Stimulated activated CD4-positive, alpha-beta T cell treated with anti-CD3 and anti-CD28 coated beads, Interleukin-15, amount 100 ng/mL, for 48 hours (primary cell): ENCODE results near the gene PEBP1.
"Not testable (repeated sequence)": the region's sequence is repeated elsewhere in the genome, so short reads cannot be mapped to it uniquely, and the experiment has no call there.

Experiments
- DNase-seq, 2 donors: peaks; one replicate each; pipeline ENCODE4 v3.0.0-alpha.2; 2020; ENCODE audit warnings: low read depth in 2 of 2

PEBP1 gene

DNA sequence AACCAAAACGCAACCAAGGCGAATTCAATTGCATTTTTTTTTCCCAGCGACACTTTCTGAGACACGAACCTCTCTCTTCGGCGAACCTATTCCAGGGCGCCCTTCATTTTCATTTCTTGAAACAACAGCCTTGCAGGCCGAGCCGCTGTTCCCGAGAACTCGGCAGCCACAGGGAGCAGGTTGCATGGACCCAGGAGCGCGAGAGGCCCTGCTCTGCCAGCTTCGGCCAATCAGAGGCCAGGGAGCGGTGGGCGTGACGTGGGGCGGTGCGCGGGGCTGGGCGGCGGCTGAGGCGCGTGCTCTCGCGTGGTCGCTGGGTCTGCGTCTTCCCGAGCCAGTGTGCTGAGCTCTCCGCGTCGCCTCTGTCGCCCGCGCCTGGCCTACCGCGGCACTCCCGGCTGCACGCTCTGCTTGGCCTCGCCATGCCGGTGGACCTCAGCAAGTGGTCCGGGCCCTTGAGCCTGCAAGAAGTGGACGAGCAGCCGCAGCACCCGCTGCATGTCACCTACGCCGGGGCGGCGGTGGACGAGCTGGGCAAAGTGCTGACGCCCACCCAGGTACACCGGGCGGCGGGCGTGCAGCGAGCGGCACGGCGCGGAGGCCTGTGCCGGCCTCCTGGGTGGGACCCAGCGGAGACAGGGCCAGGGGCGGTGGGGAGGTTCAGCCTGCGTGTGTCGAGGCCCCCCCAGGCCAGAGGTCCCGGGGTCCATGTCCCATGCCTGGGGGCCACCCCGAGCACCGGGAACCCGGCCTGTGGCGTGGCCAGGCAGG lies at the start of gene PEBP1:
PEBP1 (plus strand) TSS at position 337 of the 771 bp plus-strand sequence; CDS start at position 423, 86 bp downstream.
- peak; percentile 87 to 94 for DNase-seq

DNA sequence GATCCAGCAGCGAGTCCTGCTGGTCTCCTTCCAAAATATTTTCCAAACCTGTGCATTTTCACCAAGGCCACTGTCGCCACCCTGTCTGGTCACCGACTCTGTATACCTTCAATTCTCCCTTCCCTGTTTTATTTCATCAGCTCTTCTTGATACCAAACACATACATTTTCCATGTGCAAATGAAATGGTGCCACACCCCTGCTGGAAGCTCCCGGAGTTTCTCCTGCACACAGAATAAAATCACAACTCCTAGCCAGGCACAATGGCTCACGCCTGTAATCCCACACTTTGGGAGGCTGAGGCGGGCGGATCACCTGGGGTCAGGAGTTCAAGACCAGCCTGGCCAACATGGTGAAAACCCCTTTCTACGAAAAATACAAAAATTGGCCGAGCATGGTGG lies 46.1 kb upstream of the PEBP1 start:
- DNase-seq = no peak

DNA sequence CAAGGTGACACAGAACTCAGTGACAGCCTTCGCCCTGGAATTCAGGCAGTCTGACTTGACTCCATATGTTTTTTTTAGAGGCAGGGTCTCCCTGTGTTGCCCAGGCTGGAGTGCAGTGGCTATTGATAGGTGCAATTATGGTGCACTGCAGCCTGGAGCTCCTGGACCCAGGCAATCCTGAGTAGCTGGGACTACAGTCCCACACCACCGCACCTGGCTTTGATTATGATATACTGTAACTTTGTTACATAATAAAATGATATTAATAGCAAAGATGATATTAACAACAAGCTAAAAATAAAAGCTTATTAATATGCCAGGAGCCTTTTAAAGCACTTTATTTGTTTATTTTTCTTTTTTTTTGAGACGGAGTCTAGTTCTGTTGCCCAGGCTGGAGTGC lies 41.9 kb upstream of the PEBP1 start:
- DNase-seq = no peak

DNA sequence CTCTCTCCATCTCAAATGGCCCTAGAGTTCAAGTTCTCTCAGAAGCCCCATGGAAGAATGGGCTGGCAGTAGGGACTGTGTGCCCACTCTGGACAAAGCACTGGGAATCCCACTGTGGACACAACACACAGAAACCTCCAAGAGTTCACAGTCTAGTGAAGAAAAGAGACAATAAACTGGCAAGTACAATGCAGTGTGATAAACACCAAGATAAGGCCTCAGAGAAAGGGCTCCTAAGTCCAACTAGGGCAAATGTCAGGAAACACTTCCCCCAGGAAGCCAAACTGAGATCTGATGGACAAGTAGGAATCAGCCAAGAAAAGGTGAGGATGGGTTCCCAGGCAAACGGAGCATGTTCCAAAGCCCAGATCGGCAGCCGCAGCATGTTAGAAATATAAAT lies 37.5 kb upstream of the PEBP1 start:
- DNase-seq = no peak

DNA sequence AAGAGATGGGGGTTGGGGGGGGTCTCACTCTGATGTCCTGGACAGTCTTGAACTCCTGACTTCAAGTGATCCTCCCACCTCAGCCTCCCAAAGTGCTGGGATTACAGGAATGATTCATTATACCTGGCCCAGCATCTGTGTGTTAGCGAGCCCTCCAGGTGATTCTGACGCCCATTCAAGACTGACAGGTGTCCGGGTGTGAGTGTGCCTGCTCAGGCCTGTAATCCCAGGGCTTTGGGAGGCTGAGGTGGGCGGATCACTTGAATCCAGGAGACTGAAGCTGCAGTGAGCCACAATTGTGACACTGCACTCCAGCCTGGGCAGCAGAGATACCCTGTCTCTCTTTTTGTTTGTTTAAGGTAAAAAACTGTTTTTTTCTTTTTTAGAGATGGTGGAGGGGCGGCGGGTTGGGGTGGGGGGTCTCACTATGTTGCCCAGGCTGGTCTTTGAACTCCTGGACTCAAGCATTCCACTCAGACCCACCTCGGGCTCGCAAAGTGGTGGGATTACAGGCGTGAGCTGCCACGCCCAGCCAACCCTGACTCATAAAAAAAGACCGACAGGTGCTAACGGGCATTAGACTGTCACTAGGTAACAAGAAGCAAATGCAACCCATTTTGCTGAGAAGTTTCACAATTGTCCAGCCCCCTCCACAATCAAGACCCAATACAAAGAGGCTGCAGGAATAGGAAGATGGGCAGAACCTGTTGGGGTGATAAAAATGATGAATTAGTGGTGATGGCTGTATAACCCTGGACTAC lies 36.8 kb upstream of the PEBP1 start:
- DNase-seq = no peak

DNA sequence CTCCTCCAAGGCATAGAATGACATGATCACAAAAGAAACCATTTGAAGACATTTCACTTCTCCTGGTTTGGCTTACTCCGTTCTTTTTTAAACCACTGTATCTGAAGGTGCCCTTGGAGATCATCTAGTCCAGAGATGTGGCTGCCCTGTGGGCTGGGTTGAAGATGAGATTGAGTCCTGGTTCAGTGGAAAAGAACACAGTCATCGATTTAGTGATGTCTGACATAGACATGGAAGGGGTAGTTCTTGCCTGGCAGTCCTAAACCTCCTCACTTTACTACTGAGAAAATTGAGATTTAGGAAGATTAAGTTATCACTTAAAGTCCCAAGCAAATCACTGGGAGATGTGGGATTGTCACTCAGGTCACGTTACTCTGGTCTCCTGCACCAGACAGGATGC lies 34.9 kb upstream of the PEBP1 start:
- no peak for DNase-seq

DNA sequence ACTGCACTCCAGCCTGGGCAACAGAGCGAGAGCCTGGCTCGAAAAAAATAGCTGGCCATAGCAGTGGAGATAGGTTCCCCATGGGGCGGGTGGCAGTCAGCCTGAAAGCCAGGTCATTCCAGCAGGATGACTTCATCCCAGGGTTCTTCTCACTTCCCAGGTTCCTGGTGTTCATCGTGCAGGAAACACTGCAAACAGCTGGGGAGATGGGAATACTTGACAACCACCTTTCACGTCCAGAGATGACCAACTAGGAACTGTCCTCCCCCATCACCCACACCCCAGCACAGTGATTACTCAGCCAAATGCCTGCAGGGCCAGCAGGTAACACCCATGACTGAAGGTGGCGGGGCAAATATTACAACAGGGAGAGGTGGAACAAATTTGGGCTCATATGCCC lies 33.9 kb upstream of the PEBP1 start:
- DNase-seq = no peak

DNA sequence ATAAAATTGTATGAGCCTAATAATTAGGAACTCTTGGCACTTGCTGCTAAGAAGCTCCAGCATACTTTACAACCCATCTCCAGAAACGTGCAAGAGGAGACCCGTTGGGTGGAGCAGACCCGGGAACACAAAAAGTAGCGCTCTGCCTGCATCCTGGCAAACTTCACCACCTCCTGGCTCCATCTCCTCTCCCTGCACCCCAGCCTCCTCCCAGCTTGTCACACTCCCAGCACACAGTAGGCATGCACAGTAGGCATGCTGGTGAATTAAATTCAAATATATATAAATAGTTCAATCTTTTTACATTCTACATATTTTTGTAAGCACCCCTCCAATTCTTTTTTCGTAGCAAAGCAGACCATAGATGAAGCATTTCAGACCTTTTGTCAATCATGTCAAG lies 33.3 kb upstream of the PEBP1 start:
- DNase-seq = no peak

DNA sequence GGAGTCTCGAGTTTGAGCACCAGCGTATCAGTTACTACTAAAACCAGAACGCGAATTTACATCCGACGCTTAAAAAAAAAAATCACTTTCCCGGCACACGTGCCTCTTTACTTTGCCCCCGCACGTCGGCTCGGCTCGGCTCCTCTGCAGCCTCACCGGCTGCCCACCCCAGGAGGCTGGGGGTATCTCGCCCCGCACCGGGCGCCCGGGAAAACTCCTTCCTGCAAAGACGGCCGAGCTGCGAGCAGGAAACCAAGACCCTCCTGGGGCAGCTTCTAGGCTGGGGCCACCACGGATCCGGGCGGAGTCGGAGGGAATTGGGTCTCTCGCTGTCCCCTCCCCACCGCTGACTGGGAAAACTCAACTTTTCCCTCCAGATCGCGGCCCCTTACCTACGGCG lies 32.7 kb upstream of the PEBP1 start:
- DNase-seq = no peak

DNA sequence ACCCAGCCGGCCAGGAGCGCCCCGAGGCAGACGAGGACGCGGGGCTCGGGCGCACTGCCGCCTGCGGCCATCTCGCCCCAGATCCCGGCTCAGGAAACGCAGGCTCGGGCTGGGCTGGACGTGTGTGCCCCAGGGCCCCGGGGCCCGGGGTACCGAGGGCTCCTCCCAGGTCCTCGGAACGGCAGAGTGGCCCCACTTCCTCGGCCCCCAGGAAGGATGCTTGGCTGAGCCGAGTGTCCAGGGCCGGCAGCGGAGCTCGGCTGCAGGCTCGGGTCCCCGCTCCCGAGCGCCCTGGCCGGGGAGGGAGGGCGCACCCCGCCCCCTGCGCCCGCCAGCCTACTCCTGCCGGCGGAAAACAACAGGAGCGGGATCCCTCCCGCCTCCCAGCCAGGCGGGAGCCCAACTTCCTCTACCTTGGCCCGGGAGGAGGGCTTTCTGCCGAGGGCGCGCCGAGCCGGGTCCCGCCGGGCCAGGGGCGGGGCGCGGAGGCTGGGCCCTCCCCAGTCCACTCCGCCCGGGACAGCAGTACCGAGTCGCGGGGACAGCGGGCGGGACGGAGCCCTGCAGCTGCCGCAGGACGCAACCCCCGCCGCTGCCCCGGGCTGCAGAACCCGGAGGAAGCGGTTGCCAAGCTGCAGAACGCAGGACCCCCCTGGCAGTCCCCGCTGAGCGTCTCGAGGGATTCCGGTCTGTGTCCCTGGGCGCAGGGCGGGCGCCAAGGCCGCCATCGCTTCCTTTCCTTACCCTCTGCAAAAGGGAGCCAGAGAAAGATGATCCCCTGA lies 32.1 kb upstream of the PEBP1 start, which contains the start of gene VSIG10:
VSIG10 (minus strand) TSS at position 411 of the 782 bp plus-strand sequence; CDS start at position 71, 340 bp downstream.
- no peak for DNase-seq

DNA sequence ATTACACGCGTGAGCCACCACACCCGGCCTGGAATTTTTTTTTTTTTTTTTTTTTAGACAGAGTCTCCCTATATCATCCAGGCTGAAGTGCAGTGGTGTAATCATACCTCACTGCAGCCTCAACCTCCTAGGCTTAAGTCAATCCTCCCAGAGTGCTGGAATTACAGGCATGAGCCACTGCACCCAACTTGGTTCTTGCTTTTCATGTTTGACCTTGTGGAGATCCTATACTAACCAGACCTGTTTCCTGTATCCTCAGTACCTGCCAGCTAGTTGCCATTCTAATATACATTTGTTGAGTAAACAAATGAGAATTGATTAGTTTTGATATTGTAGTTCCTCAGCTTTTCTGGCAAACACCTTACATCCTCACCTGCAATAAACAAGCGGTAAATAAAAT lies 28.9 kb upstream of the PEBP1 start:
- no peak for DNase-seq

DNA sequence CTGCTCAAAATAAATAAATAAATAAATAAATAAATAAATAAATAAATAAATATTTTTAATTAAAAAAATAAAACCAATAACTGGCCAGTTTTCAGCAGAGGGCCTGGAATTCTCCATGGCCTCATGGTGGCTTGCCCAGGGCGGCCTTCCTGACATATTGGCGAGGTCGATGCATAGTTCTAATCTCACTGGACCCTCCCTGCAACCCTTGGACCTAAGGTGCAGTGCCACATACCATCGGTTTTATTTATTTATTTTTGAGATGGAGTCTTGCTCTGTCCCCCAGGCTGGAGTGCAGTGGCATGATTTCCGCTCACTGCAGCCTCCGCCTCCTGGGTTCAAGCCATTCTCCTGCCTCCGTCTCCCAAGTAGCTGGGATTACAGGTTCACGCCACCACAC lies 28.2 kb upstream of the PEBP1 start:
- no peak for DNase-seq

DNA sequence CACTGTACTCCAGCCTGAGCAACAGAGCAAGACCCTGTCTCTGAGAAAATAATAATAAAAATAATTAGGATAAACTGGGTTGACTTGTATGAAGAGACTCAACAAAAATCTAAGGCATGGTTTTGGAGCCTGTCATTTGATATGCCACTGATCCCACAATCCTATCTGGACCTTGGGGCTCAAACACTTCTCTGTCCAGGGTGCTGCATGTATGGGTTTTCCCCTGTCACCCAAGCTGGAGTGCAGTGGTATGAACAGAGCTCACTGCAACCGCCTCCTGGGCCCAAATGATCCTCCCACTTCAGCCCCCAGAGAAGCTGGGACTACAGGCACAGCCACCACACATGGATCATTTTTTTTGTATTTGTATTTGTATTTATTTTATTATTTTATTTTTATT lies 26.8 kb upstream of the PEBP1 start:
- no peak for DNase-seq

DNA sequence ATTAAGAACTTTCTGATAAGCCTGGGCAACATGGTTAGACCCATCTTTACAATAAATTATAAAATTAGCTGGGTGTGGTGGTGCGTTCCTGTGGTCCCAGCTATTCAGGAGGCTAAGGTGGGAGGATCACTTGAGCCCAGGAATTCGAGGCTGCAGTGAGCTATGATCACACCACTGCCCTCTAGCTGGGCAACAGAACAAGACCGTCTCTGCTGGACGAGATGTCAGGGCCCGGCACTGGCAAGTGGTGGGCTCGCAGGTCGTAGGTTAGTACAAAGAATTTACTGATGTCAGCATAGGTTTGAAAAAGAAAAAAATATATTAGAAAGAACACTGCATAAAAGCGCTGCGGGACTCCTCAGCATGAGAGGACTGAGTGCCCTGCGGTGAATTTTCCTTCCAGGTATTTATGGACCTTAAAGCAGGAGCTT lies 16.5 kb upstream of the PEBP1 start:
- DNase-seq = no peak

DNA sequence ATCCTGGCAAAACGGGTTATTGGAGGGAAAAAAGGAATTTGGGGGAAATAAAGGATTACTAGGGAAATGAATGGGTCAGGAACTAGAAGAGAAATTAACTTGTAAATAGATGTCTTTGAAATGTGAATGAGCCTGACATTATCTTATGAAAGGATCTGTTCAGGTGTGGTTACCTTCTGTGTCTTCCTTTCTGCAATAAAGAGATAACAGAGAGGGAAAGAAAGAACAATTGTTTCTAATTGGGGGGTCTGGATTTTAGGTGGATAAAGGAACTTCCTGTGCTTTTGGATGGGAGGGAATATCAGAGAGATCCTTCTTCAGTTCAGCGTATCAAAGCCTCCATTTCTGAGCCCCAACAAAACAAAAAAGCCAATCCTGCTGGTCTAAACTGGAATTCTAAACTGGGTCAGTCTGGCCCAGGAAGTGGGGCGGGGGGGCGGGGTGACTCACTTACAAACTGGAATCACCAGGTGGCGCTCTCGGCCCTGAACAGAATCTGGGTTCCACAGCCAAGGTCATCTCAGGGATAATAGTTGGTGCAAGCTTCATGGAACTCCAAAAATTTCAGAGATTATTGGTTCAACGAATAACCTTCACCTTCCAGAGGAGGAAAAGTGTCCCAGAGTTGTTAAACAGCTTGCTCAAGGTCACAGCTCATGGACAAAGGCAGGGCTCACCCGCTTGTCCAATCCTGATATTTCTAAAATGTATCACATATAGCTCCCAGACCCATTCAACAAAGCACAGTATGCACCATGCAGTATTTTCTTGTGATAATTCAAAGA lies 15.2 kb upstream of the PEBP1 start:
- peak in 1 of 2 donors; percentile 40 for DNase-seq

DNA sequence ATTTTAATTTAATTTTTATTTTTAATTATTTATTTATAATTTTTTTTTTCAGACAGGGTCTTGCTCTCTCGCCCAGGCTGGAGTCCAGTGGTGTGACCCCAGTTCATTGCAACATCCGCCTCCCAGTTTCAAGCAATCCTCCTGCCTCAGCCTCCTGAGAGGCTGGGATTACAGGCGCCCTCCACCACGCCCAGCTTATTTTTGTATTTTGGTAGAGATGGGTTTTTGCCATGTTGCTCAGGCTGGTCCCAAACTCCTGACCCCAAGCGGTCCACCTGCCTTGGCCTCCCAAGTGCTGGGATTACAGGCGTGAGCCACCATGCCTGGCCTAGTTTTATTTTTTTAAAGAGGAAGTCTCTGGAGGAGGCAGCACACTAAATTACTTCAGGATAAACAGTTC lies 13.7 kb upstream of the PEBP1 start:
- no peak for DNase-seq

DNA sequence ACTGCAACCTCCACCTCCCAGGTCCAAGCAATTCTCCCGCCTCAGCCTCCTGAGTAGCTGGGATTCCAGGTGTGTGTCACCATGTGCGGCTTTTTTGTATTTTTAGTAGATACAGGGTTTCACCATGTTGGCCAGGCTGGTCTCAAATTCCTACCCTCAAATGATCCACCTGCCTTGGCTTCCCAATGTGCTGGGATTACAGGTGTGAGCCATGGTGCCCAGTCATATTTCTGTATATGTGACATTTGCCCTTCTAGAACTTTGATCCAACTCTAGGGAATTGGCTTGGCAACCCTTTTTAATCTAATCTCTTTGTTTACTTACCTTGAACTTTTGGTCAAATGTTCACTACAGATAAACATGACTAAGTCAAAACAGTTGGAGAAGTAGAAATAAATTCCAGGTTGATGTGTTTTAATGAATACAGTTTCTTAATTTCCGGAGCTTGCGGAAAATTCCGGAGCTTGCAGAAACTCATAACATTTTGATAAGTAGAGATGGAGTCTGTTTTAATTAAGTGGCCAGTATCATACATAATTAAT lies 11.5 kb upstream of the PEBP1 start:
- no peak for DNase-seq

DNA sequence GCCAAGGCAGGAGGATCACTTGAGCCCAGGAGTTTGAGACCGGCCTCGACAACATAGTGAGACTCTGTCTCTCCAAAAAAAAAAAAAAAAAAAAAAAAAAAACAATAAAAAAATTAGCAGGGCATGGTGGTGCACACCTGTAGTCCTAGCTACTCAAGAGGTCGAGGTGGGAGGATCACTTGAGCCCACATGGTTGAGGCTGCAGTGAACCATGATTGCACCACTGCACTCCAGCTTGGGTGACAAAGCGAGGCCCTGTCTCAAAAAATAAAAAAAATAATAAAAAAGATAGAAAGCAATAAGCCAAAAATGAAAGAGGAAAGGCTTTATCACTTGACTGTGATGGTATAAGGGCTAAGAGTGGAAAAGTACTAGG lies 10.2 kb upstream of the PEBP1 start:
- DNase-seq = no peak

DNA sequence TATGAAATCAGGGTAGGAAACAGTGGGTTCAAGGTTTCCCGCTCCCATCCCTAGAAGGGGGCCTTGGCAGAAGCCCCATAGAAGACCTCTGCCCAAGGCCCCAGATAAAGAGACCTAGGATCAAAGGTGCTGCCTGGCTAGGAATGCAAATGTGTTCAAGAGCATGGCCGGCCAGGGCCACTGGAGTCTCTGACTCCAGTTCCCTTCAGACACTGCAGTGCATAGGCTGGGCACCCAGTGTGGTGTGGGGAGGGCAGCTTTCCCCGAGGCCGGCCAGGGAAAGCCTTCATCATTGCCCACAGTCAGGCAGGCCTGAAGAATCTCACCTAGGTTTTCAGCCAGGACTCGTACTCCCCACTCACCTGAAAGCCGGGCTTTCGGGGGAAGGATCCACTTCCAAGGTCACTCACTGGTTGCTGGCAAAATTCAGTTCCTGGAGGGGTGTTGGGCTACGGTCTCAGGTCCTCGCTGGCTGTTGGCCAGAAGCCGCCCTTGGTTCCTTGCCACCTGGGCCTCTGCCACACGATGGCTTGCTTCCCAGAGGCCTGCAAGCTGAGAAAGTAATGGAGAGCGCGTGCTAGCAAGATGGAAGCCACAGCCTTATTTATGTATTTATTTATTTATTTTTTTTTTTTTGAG lies 9.7 kb upstream of the PEBP1 start:
- DNase-seq = no peak

DNA sequence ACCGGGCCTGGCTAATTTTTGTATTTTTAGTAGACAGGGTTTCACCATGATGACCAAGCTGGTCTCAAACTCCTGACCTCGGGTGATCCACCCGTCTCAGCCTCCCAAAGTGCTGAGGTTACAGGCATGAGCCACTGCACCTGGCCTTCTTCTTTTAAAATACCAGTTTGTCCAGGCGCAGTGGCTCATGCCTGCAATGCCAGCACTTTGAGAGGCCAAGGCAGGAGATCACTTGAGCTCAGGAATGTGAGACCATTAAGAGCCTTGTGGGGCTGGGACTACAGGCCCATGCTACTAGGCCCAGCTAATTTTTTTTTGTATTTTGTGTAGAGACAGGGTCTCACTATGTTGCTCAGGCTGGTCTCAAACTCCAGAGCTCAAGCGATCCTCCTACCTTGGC lies 8.1 kb upstream of the PEBP1 start:
- no peak for DNase-seq

DNA sequence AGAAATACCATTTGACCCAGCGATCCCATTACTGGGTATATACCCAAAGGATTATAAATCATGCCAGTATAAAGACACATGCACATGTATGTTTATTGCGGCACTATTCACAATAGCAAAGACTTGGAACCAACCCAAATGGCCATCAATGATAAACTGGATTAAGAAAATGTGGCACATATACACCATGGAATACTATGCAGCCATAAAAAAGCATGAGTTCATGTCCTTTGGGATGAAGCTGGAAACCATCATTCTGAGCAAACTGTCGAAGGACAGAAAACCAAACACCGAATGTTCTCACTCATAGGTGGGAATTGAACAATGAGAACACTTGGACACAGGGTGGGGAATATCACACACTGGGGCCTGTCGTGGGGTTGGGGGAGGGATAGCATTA lies 6.5 kb upstream of the PEBP1 start:
- DNase-seq = not testable (repeated sequence)
